CD4-positive, alpha-beta T cell treated with Interleukin-2 at 100 ng/mL for 4 hours (primary cell): ENCODE measurements around the gene XPR1.
"Not testable (repeated sequence)": the region's sequence is repeated elsewhere in the genome, so short reads cannot be mapped to it uniquely, and the experiment has no call there.

Source experiments
- DNase-seq: peaks from one replicate; pipeline ENCODE4 v3.0.0-alpha.2; 2020; ENCODE audit warnings: low spot score

Gene XPR1

DNA sequence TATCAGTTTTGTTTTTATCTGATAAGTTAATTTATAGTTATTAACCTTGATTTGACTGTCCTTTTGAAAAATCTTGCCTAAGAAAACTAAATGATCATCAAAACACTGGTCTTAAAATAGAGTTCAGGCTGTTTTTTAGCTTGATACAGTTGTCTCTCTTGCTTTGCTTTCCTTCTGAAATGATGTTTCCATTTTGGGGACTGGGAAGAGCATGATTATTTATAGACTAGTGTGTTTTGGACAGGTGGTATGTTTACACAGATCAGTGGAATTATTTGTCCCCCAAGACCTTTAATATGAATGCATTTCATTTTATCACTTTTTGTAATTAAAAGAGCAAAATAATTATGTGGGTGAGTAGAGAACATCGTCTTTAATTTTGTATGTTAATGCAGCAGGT is 90.8 kb downstream of the XPR1 start:
- DNase-seq = no peak

DNA sequence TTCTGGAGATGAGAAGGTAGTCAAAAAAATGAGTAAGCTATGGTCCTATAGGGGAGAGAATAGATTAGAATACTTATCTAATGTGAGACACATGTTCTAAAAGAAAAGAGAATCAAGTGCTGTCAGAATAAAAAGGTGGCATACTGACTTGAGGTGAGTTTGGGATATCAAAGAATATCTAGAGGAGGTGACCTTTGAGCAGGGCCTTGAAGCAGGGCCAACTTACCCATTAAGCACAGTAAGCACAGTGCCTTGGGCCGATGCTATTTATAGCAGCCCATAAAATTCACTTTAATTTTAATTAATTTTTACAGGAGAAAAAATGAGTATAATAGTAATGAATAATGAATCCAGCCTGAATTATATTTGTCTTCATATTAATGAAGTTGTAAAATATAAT is 92.2 kb downstream of the XPR1 start:
- no peak for DNase-seq

DNA sequence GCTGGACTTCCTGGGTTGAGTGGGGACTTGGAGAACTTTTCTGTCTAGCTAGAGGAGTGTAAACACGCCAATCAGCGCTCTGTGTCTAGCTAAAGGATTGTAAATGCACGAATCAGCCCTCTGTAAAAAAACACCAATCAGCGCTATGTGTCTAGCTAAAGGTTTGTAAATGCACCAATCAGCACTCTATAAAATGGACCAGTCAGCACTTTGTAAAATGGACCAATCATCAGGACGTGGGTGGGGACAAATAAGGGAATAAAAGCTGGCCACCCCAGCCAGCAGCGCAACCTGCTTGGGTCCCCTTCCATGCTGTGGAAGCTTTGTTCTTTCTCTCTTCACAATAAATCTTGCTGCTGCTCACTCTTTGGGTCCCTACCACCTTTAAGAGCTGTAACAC is 94.2 kb downstream of the XPR1 start:
- not testable (repeated sequence) for DNase-seq

DNA sequence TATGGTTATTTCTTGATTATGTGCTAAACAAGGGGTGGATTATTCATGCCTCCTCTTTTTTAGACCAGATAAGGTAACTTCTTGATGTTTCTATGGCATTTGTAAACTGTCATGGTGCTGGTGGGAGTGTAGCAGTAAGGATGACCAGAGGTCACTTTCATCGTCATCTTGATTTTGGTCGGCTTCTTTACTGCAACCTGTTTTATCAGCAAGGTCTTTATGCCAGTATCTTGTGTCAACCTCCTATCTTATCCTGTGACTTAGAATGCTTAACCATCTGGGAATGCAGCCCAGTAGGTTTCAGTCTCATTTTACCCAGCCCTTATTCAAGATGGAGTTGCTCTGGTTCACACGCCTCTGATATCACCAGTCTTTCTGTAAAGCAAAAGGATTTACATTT is 95.9 kb downstream of the XPR1 start:
- DNase-seq = not testable (repeated sequence)

DNA sequence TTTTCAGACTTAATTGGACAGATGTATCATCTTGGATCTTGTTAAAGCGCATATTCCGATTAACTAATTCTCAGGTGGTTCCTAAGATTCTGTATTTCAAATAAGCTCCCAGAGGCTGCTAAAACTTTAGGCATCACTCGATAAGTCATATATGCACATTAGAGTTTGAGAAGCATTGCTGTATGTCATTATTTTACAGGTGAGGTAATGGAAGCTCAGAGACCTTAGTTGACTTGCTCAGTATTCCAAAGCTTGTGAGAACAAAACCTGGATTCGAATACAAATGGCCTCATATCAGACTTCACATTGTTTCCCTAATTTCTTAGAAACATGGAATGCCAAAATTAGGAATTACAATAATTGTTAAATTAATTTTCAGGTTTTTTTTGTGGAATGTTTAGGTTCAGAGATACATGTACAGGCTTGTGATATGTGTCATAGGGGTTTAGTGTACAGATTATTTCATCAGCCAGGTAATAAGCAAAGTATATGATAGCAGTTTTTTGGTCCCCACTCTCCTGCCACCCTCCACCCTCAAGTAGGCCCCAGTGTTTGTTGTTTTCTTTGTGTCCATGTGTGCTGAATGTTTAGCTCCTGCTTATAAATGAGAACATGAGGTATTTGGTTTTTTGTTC is 96.8 kb downstream of the XPR1 start:
- no peak for DNase-seq

DNA sequence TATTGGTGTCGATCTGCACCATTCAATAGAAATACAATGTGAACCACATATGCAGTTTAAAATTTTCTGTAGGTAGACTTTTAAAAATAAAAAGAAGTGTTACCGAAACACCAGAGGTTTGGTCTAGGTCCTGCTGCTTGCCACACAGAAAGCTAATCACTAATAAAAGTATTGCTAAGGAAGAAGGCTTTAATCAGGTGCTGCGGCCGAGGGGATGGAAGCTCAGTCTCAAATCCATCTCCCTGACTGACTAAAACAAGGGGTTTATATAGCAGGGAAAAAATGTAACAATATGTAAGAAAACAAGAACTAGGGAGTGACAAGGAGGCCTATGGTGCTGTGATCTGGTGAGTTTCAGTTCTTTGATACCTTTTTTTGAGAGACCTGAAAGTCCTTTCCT is 99.3 kb downstream of the XPR1 start:
- DNase-seq = no peak

DNA sequence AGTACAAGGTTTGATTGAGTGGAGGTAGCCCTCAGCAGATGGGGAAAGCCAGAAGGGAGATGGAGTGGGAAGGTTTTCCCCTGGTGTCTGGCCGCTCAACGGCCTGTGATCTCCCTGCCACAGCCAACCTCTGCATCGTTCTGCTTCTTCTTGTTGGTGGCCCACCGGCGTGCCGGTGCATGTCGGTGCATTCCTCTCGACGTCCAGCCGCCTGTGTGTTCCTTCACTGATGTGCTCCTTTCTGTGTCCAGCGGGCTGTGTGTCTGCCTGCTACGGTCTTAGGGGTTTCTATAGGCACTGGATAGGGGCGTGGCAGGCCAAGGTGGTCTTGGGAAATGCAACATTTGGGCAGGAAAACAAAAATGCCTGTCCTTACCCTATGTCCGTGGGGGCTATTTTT is 101.0 kb downstream of the XPR1 start:
- DNase-seq = no peak

DNA sequence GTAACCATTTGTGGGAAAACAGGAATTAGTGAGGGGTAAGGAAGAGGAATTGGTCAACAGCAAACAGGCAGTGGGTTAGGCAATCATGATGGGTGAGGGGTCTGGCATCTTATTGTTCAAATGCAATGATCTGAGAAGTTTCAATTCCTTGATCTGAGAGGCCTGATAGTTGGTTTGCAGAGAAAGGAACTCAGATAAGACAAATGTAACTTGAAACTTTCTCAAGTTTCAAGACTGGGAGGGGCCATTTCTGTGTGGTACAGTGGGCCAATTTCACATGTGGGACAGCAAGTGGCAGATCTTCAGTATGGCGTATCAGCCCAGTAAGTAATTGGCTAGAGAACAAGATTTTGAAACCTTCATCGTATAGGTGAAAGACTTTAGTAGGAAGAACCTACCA is 102.5 kb downstream of the XPR1 start:
- DNase-seq = no peak

DNA sequence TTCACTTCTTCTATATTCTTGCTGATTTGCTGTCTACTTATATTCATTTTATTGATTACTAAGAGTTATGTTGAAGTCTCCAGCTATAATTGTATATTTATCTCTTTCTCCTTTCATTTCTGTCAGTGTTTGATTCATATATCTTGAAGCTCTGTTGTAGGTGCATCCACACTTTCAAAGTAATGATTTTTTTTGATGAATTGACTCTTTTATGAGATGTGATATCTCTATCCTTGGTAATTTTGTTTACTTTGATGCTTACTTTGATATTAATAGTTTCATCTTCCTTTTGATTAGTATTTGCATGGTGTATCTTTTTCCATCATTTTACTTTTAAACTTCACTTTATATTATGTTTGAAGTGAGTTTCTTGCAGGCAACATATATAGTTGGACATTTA is 110.8 kb downstream of the XPR1 start:
- no peak for DNase-seq

DNA sequence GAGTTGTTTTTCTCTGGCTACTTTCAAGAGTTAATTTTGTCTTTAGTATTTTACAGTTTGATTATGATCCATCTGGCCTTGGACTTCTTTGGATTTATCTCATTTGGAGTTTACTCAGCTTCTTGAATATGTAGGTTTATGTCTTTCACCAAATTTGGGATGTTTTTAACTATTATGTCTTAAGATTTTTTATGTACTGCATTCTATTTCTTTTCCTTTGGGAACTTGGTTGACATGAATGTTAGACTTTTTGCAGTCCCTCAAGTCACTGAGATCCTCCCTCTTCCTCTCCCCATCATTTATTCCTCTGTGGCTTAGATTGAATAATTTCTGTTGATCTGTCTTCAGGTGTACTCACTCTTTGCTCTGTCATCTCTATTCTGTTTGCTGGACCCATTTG is 112.0 kb downstream of the XPR1 start:
- no peak for DNase-seq

DNA sequence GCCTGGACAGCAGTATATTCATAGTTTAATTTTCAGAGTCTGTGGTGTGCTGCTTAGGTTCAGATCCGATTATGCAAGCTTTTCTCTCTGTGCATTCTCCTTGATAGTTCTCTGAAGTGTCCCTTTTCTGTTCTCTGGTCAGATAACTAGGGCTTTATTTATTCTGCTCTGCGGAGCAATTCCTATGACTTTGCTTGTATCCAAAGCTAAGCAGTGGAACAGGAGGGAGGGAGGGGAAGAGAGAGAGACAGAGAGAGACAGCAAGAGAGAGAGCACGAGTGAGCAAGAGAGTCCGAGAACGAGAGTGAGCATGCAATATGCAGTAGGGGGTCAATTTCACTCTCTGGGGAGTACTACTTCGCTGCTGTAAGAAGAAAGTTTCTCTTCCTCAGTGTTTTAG is 113.3 kb downstream of the XPR1 start:
- no peak for DNase-seq

DNA sequence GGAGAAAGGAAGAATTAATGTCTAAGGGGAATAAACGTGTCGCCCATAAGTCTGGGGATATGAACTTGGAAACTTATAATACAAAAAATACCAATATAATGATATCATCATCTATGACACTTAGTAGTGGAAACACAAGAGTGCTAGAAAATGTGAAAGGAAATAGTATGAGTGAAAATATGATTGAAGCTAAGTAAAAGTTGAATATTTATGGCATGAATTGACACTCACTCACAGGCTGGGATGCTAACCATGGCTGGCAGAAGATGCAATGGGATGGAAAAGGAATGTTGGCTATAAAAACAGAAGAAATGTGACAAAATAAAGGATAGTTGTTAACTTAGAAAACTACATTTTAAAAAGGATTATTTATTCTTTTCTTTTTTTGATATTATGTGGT is 120.1 kb downstream of the XPR1 start:
- DNase-seq = no peak

DNA sequence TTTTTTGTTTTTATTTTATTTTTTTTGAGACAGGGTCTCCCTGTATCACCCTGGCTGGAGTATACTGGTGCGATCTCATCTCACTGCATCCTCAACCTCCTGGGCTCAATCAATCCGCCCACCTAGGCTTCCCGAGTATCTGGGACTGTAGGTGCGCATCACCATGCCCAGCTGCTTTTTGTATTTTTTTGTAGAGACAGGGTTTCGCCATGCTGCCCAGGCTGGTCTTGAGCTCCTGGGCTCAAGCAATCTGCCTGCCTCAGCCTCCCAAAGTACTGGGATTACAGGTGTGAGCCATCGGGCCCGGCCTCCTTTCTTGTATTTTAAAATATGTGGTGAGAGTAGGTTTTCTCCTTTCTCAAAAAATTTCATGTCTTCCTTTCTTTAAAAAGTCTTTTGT is 122.6 kb downstream of the XPR1 start:
- DNase-seq = no peak

DNA sequence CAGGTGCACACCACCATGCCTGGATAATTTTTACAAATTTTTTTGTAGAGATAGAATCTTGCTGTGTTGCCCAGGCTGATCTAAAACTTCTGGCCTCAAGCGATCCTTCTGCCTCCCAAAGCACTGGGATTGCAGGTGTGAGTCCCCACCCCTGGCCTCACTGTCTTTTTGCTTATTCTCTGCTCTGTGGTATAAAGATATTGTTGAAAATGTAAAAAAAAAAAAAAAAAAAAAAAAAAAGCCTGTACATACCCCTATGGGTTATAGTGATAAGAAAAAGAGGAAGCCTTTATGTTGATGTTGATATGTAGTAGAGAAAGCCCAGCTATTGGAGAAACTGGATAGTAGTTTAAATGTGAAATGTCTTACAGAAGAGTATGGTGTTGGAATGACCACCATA is 125.8 kb downstream of the XPR1 start:
- no peak for DNase-seq

DNA sequence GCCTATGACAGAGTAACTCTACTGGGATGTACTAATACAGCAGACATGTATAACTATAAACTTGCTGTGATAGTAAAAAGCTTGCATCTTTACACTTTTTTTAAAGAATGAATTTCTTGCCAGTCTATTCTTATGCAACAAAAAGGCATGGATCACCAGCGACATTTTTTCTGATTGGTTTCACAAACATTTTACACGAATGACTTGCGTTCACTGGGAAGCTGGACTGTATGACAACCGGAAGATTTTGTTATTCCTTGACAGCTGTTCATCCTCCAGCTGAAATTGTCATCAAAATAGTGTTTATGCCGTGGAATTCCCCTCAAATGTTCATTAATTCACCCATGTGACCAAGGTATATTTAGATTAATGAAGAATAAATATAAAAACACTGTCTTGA is 131.0 kb downstream of the XPR1 start:
- no peak for DNase-seq

DNA sequence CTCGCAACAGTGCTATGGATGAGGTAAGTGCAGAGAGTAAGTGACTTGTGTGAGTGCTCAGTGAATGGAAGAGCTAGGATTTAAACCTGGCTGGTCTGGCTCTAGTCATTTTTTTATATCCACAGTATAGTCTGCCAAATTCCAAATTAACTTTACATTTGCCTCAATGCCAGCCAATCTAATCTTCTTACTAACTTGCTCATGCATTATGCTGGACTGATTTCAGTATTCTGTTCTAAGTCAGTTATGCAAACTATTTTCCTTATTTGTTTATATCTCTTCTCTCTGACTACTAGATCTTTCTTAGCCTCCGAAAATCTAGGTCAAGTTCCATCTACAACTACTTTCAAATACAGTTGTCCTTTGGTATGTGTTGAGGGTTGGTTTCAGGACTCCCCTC is 133.3 kb downstream of the XPR1 start:
- no peak for DNase-seq

DNA sequence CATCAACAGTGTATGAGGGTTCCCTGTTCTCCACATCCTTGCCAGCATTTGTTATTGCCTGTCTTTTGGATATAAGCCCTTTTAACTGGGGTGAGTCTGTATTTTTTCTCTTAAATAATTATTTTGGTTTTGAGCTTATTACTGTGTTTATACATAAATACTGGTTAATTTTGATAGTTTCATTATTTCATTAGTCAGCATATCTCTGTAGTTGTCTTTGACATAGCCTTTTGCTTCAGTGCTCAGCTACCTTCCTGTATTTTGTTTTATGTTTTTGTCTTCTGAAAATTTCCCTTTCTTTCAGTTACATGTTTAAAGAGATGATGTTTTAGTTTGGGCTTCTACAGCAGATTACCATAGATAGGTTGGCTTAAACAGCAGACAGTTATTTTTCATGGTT is 138.1 kb downstream of the XPR1 start:
- DNase-seq = no peak

DNA sequence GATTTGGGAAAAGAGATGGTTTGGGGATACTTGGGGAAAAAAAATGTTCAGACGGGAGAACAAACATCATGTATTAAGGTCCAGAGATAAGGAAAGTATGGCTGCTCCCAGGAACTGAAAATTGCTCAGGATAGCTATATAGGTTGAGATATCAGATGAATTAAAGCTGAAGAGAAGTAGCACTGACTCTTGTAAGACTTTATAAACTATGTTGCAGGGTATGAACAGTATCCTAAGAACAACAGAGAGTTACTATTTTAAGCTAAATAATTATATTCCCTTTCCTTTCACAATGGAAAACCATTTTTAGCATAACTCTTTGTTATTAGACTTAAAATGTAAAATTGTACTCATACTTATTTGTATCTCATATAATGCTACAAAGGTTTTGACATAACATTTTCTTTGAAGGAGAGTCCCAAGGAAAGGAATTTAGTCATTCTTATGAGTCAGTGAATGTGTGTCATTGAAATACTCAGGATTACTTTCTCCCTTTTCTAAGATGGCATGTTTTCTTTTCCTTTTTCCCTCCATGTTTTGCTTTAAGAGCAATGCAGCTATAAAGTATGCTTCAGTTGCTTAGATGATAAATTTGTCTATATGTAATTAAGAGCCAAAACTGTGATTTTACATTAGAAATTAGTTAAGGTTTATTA is 141.5 kb downstream of the XPR1 start:
- DNase-seq = no peak

DNA sequence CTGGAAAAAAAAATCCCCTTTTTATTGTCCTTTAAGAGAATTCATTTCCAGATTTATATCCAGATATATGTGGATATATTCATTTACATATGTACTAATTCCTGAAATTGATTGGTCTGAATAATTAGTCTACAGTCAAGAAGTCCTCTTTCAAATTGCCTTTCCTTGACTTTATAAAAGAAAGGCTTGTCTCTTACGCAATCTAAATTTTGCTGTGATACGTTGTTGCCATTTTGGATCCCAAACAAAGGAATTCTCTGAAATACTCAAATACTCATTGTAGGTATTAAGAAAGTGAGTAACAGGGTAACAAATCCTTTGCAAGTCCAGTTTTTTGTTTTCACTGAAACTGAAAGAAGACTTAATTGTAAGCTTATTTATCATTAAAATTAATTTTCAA is 144.0 kb downstream of the XPR1 start:
- no peak for DNase-seq

DNA sequence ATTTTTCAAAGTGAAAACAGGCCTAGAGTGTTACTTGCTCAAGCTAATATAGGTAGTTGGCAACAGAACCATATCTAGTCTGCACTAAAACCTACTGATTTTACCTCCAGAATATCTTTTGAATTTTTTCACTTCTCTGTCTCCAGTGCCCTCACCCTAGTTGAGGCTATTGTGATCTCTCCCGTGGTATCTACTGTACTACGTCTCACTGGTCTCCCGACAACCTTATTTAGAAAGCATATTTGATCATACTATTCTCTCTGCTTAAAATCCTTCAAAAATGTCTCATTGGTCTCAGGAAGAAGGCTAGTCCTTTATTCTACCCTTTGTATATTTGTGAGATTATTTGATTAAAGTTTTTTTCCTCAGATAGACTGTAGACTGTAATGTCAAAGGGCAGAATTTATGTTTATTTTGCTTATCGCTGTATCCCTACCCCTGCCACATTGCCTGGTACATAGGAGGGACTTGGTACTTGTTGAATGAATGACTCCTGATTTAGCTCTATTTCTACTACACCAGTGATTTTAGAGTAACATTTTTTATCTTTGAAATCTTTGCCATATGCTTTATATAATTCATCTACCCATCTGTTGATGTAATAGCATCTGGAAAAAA is 145.4 kb downstream of the XPR1 start:
- no peak for DNase-seq

DNA sequence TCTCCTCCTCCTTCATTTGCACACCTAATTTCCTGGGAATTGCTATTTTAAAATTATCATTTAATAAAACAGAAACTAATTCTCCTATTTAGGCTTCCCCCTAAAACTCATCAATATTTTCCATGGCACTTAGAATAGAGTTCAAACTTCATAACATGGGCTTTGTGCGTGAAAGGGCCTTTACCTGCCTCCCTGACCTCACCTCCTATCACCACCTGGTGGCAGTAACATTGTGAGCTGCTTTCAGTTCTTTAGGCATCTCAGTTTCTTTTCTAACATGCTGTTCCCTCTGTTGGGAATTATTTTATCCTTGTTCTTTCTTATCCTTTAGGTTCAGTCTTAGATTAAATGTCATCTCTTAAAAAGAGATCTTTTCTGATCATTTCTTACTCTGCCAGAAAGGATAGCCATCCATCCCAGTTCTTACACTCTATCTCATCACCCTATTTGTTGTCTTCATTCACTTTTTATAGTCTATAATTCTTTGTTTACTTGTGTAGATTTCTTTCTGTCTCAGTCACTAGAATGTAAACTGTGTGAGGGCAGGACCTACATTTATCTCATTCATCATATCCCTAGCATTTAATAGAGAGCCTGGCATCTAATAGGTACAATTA is 147.1 kb downstream of the XPR1 start:
- DNase-seq = no peak

DNA sequence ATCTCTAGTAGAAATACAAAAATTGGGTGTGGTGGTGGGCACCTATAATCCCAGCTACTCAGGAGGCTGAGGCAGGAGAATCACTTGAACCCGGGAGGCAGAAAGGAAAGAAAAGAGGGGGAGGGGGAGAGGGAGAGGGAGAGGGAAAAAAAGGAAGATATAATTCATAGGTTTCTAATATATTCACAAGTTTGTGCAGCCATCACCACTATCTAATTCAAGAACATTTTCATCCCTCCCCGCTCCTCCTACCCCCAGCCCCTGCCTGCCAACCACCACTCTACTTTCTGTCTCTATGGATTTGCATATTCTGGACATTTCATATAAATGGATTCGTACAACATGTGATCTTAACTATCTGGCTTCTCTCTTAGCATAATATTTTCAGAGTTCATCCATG is 147.8 kb downstream of the XPR1 start:
- DNase-seq = no peak

DNA sequence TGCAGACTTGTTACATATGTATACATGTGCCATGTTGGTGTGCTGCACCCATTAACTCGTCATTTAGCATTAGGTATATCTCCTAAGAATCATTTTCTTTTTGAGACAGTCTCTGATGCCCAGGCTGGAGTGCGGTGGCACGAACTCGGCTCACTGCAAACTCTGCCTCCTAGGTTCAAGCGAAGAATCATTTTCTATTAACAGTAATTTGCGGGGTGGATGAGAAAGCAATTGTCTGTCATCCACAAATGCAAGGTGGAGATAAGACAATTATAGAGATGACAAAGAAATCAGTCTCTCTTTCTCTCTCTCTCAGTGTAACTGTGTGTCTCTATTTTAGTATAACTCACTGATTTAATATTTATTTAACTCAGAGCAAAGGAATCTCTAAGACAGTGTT is 149.9 kb downstream of the XPR1 start:
- no peak for DNase-seq

DNA sequence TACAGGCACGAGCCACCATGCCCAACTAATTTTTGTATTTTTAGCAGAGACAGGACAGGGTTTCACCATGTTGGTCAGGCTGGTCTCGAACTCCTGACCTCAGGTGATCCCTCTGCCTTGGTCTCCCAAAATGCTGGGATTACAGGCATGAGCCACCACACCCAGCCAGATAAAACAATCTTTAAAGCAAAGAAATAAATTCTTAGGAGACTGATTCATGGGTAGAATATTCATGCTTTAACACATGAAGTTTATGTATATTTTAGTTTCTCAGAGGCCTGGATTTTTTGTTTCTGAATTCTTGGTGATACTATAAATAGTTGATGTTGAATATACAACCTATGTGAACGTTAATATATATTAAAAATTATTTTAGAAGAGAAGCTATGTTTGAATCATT is 153.5 kb downstream of the XPR1 start:
- no peak for DNase-seq
